ENCODE data around the gene HARS2. TPM values are rescaled to one million over a fixed set of nuclear protein-coding genes. Genes with fewer than 3 reads are reported as not detected.
"Not testable (repeated sequence)": the region's sequence is repeated elsewhere in the genome, so short reads cannot be mapped to it uniquely, and the experiment has no call there.

The HARS2 gene
- total and polyA plus RNA-seq, 8 donors, result 5.9 to 23.6 (median 9.2) TPM

- no peak overlapping the region for H3K4me3 ChIP-seq
- H3K36me3 ChIP-seq, result peaks cover 8 to 42% (median 16%) of the 10 kb centered on the region in 3 donors
- no peak for FAIRE-seq
Measured at GRCh38 chr5:140696891-140697492, 5.7 kb downstream of the HARS2 start.

DNA sequence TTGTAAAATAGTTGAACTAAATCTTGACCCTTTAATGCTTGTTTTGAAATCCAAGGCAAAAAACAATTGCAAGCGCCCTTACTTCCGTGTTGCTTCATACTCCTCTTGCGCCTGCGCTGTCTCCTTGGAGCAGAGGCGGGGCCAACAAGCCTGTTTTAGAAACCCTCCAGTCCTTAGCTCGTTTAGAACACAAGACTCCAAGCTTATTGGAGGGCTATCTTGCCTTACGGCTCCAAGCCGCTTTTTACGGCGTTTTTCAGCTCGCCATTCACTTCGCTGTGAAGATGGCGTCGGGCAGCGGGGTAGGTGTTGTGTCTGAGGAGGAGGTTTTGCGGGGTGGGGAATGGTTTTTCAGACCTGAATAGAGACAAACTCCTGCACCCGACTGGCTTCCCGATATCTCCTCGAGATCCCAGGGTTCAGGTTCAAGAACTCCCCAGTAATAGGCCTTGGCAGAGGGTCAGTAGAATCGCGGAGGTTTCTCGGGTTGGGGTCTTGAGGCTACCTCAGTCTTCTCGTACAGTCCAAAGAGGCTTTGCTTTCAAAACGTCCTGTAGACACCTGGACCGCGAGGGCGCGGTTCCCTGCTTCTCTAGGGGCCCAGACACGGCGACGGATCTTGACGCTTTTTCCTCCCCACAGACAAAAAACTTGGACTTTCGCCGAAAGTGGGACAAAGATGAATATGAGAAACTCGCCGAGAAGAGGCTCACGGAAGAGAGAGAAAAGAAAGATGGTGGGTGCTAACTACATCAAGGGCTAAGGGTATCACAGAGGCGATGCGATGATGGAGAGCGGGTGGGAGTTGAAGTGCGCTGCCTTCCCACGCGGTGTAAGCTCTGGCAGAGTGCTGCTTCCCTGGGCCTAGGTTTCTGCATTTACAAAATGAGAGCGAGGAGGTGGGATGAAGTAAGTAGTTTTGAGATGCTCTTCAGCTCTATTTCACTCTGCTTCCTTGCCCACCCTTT is 9.2 kb downstream of the HARS2 start, which contains the start of gene ZMAT2:
Gene ZMAT2 (plus strand): TSS at position 271 of the 968 bp plus-strand sequence. CDS start 14 bp downstream, at position 285.
- H3K4me1 ChIP-seq, result peaks cover 0 to 5% (median 0%) of the 10 kb centered on the region in 3 donors
- intact Hi-C loops (cut with DNase I), result no loop called here
- TF ChIP-seq CTCF (IDR thresholded peaks at IDR 0.05), result no peak
- ATAC-seq (peak; percentile 99 to 100 (median 99)), DNase-seq (peak; percentile 89 to 96 (median 94)), FAIRE-seq (peak; percentile 98)
- H3K27me3 ChIP-seq, result no peaks in the 10 kb centered on the region
- H3K9me3 ChIP-seq, result no peaks in the 10 kb centered on the region
- H3K4me3 ChIP-seq, result peak within 1 kb of the TSS; percentile 48 to 90 (median 68)
- WGBS, 2 donors, result 1 to 2% methylated on average over 44 of the region's 44 CpGs
- H3K36me3 ChIP-seq, result peaks cover 8 to 49% (median 23%) of the 10 kb centered on the region in 3 donors
- H3K27ac ChIP-seq, result peak within 1 kb of the TSS in 2 of 4 donors; percentile 38 to 58

More at GRCh38 chr5:140696891-140697492, 5.7 kb downstream of the HARS2 start:
- Histone ChIP-seq H3K27me3 (no peaks in the 10 kb centered on the region), H3K9me3 (no peaks in the 10 kb centered on the region), H3K27ac (no peak overlapping the region), H3K4me1 (peaks cover 0 to 13% (median 6%) of the 10 kb centered on the region in 3 donors)
- DNase-seq, result no peak
- WGBS, 2 donors, result 86 to 87% methylated on average over 4 of the region's 4 CpGs
- TF ChIP-seq CTCF (IDR thresholded peaks at IDR 0.05), result no peak
- ATAC-seq, result no peak
- intact Hi-C loops (cut with DNase I), result no loop called here

DNA sequence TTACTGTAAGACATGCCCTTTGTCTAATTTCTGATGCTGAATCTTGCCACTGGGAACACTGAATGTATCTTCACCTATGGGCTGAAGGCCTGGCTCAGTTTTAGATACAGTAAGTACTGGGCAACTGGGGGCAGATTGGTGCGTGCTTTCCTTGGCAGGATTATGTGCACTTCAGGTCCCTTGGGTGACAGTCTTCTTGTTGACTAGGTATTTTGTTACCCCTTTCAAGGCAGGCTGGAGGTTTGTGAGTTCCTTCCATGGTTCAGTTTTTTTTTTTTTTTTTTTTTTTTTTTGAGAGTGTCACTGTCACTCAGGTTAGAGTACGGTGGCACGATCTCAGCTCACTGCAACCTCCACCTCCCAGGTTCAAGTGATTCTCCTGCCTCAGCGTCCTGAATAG is 16.6 kb downstream of the HARS2 start:
- H3K4me3 ChIP-seq, result no peak overlapping the region
- intact Hi-C loops (cut with DNase I), result no loop called here
- no peak overlapping the region for H3K27ac ChIP-seq
- WGBS, 2 donors, result 85 to 87% methylated on average over 4 of the region's 4 CpGs
- H3K27me3 ChIP-seq, result no peaks in the 10 kb centered on the region
- FAIRE-seq (no peak), ATAC-seq (no peak), DNase-seq (no peak)
- H3K36me3 ChIP-seq, result peaks cover 0 to 27% (median 5%) of the 10 kb centered on the region in 3 donors
- no peak for TF ChIP-seq CTCF (IDR thresholded peaks at IDR 0.05)
- no peaks in the 10 kb centered on the region for H3K4me1 ChIP-seq
- H3K9me3 ChIP-seq, result no peaks in the 10 kb centered on the region

- intact Hi-C loops (cut with DNase I); H3K27ac ChIP-seq; H3K4me1 ChIP-seq; H3K4me3 ChIP-seq; H3K9me3 ChIP-seq; ATAC-seq; DNase-seq; H3K27me3 ChIP-seq; FAIRE-seq: not testable (repeated sequence)
- peaks cover 0 to 27% (median 5%) of the 10 kb centered on the region in 3 donors for H3K36me3 ChIP-seq
- 90% methylated on average over 9 of the region's 9 CpGs for WGBS, 2 donors
Measured at GRCh38 chr5:140708787-140709186, 17.5 kb downstream of the HARS2 start.

DNA sequence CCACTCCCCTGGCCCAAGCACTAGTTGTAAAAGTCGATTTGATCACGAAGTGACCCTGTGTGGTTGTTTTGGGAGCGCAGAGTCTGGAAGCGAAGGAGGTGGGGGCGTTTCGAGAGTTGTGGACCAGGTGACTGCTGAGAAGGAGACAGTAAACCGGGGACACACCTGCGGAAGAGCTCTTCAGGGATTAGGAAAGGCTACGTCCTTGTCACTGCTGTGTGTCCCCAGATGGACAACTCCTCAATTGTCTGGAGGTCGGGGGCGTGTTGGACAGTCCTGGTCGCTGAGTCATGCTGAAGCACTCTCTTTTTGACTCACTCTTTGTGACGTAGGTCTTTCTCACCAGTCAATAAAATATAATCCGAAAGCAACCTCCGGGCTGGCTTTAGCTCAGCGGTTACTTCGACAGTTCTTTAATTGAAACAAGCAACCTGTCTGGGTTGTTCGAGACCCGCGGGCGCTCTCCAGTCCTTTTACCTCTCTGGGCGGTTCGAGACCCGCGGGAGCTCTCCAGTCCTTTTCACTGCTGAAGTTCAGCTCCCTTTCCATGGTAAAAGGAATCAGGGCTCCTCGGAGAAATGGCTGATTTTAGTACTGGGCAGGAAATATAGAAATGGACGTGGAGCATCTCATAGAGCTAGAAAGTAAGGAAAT is 19.8 kb downstream of the HARS2 start:
- H3K36me3 ChIP-seq, result peaks cover 0 to 5% (median 0%) of the 10 kb centered on the region in 3 donors
- FAIRE-seq (peak; percentile 93), DNase-seq (peak; percentile 81 to 98 (median 92)), ATAC-seq (peak; percentile 91 to 96 (median 94))
- H3K27me3 ChIP-seq, result no peaks in the 10 kb centered on the region
- TF ChIP-seq CTCF (IDR thresholded peaks at IDR 0.05), result no peak
- intact Hi-C loops (cut with DNase I), result loop anchor here in 2 of 3 donors (10.0 kb wide), 2 partner anchors 336 to 346 kb away; partner anchors contain the start of gene SLC4A9 (in 1 of the 2)
- WGBS, 2 donors, result 0 to 1% methylated on average over 27 of the region's 27 CpGs
- peak overlapping the region; percentile 75 to 91 (median 86) for H3K27ac ChIP-seq
- H3K9me3 ChIP-seq, result no peaks in the 10 kb centered on the region
- H3K4me1 ChIP-seq, result no peaks in the 10 kb centered on the region
- H3K4me3 ChIP-seq, result peak overlapping the region; percentile 38 to 58 (median 50)
